ENCODE results near the gene KCNAB1. TPM values are rescaled to one million over a fixed set of nuclear protein-coding genes. Genes with fewer than 3 reads are reported as not detected.

KCNAB1 gene
- total and polyA plus RNA-seq, 2 of the 8 experiments (the other 6 are each of a cell fraction or from before 2014, with no cell fraction given): 0.51 to 2.3 TPM

GRCh38 chr3:156201411-156202405, 81.3 kb downstream of the KCNAB1 start:
- Histone ChIP-seq H3K56ac (replicated peaks; ENCODE audit: insufficient read length, low read depth, low read length) (no peak overlapping the region), H3K79me1 (ENCODE audit: low read depth, low read length) (no peaks in the 10 kb centered on the region), H3K23me2 (ENCODE audit: low read depth, low read length) (no peaks in the 10 kb centered on the region), H3K14ac (ENCODE audit: insufficient read length) (no peak overlapping the region), H3K23ac (ENCODE audit: insufficient read length) (no peak overlapping the region), H3K36me3 (ENCODE audit: control insufficient read depth in 2 of 4, insufficient read depth in 4 of 4, low read length in 3 of 4) (no peaks in the 10 kb centered on the region), H2BK20ac (ENCODE audit: low read length) (no peak overlapping the region), H3K4me2 (ENCODE audit: insufficient read depth in 1 of 2, low read depth in 2 of 2, low read length in 2 of 2) (no peak overlapping the region), H3K27me3 (replicated peaks in 1 of 4; ENCODE audit: control insufficient read depth in 3 of 4, extremely low read depth in 1 of 4, insufficient read depth in 3 of 4, low read length in 3 of 4) (no peaks in the 10 kb centered on the region), H4K5ac (ENCODE audit: insufficient read length, low read depth, low read length) (no peak overlapping the region), H2BK12ac (ENCODE audit: low read depth, low read length) (no peak overlapping the region), H2BK15ac (ENCODE audit: low read length) (no peak overlapping the region), H3K79me2 (ENCODE audit: control insufficient read depth in 1 of 2, insufficient read depth in 2 of 2, low read length in 2 of 2) (no peaks in the 10 kb centered on the region), H4K8ac (ENCODE audit: extremely low read depth, insufficient read depth, low read length) (no peak overlapping the region; the same call in 1 of the 2 replicates), H3K27ac (ENCODE audit: low read depth, low read length) (no peak overlapping the region), H3K9ac (replicated peaks in 1 of 4; ENCODE audit: extremely low read depth in 1 of 4, low read depth in 3 of 4, low read length in 3 of 4) (no peak overlapping the region), H3K4me3 (ENCODE audit: extremely low read depth in 1 of 4, insufficient read depth in 2 of 4, low read depth in 3 of 4, low read length in 4 of 4) (no peak overlapping the region), H4K20me1 (replicated peaks in 1 of 2; ENCODE audit: control insufficient read depth in 1 of 2, insufficient read depth in 2 of 2, low read length in 2 of 2) (no peaks in the 10 kb centered on the region), H3K9me3 (ENCODE audit: insufficient read depth in 2 of 2, low read depth in 1 of 2, low read length in 1 of 2) (peaks cover 0 to 5% of the 10 kb centered on the region in 2 experiments; a peak in 1 of 4 replicates), H2AFZ (ENCODE audit: low read length) (no peak overlapping the region), H2AK5ac (ENCODE audit: low read depth, low read length) (no peak overlapping the region), H2BK5ac (ENCODE audit: low read depth, low read length) (no peak overlapping the region), H3K18ac (ENCODE audit: extremely low read depth, low read length) (no peak overlapping the region; the same call in 1 of the 2 replicates), H3K4me1 (replicated peaks in 1 of 4; ENCODE audit: control insufficient read depth in 3 of 4, insufficient read depth in 4 of 4, low read length in 3 of 4) (no peaks in the 10 kb centered on the region), H2BK120ac (replicated peaks; ENCODE audit: low read depth, low read length) (no peak overlapping the region), H4K91ac (replicated peaks; ENCODE audit: insufficient read length, low read length) (no peak overlapping the region), H3K4ac (replicated peaks; ENCODE audit: insufficient read length, low read depth, low read length) (no peak overlapping the region)
- CTCF ChIA-PET (ENCODE audit: partially characterized antibody): no interaction called here
- WGBS, 2 experiments (ENCODE audit: extremely low coverage in 1 of 2, insufficient coverage in 1 of 2, insufficient read length in 1 of 2, insufficient replicate concordance in 2 of 2, low coverage in 1 of 2, low lambda C conversion rate in 2 of 2, missing lambda C conversion rate in 1 of 2): 78% methylated on average over 8 of the region's 8 CpGs; no CpG with 5 or more reads in 1 of the 2 experiments
- POLR2A ChIA-PET (ENCODE audit: partially characterized antibody): no interaction called here
- FAIRE-seq: no peak
- no peak for DNase-seq (ENCODE audit: low read depth in 1 of 2, low spot score in 2 of 2)
- TF ChIP-seq HDAC2 (IDR thresholded peaks at IDR 0.05; ENCODE audit: borderline replicate concordance in 1 of 2, low read depth in 2 of 2, low read length in 2 of 2): no peak
- TF ChIP-seq PHF8 (conservative IDR thresholded peaks at IDR 0.05; ENCODE audit: low read depth, low read length): no peak
- TF ChIP-seq SRF (IDR thresholded peaks at IDR 0.05; ENCODE audit: low read depth, low read length): no peak
- TF ChIP-seq SIRT6 (IDR thresholded peaks at IDR 0.05; ENCODE audit: low read length): no peak

Data from H1 (cell line).